Measurements from ENCODE around the gene DDX31. TPM values are rescaled to one million over a fixed set of nuclear protein-coding genes. Genes with fewer than 3 reads are reported as not detected.

The DDX31 gene
- total RNA-seq, 2 experiments from 2014 or later = 13.8 to 14.9 TPM

- Mint-ChIP-seq H3K4me1 (no peaks in the 10 kb centered on the region), H3K27me3 (no peaks in the 10 kb centered on the region), H3K27ac (no peak overlapping the region), H3K9me3 (no peaks in the 10 kb centered on the region), H3K36me3 (peaks cover 4% of the 10 kb centered on the region), H3K4me3 (no peak overlapping the region)
- ATAC-seq (ENCODE audit: low read depth) (no peak), DNase-seq (no peak)
- POLR2A ChIA-PET = no interaction called here
These were observed 31.5 kb downstream of the DDX31 start for GRCh38 chr9:132638240-132638639.

GRCh38 chr9:132637801-132638200 lies 32.0 kb downstream of the DDX31 start:
- H3K4me3 Mint-ChIP-seq = no peak overlapping the region
- no peak for DNase-seq
- ATAC-seq (ENCODE audit: low read depth) = no peak
- no peak overlapping the region for H3K27ac Mint-ChIP-seq
- H3K9me3 Mint-ChIP-seq = no peaks in the 10 kb centered on the region
- H3K27me3 Mint-ChIP-seq = no peaks in the 10 kb centered on the region
- peaks cover 4% of the 10 kb centered on the region for H3K36me3 Mint-ChIP-seq
- H3K4me1 Mint-ChIP-seq = no peaks in the 10 kb centered on the region
- POLR2A ChIA-PET = no interaction called here

- Mint-ChIP-seq H3K4me1 (no peaks in the 10 kb centered on the region), H3K36me3 (peaks cover 4% of the 10 kb centered on the region), H3K9me3 (no peaks in the 10 kb centered on the region), H3K27me3 (no peaks in the 10 kb centered on the region), H3K27ac (no peak overlapping the region), H3K4me3 (no peak overlapping the region)
- POLR2A ChIA-PET = no interaction called here
- ATAC-seq (ENCODE audit: low read depth) = no peak
- no peak for DNase-seq
These were observed 32.4 kb downstream of the DDX31 start for GRCh38 chr9:132637351-132637750.

GRCh38 chr9:132634327-132634726 lies 35.5 kb downstream of the DDX31 start:
- Mint-ChIP-seq H3K27me3 (no peaks in the 10 kb centered on the region), H3K27ac (no peak overlapping the region), H3K4me3 (no peak overlapping the region), H3K4me1 (no peaks in the 10 kb centered on the region), H3K36me3 (peaks cover 6% of the 10 kb centered on the region), H3K9me3 (no peaks in the 10 kb centered on the region)
- no peak for DNase-seq
- POLR2A ChIA-PET = no interaction called here
- no peak for ATAC-seq (ENCODE audit: low read depth)

GRCh38 chr9:132632413-132633129 lies 37.2 kb downstream of the DDX31 start:
- no peaks in the 10 kb centered on the region for H3K4me1 Mint-ChIP-seq
- POLR2A ChIA-PET = interaction anchor here (0.6 kb wide), 1 partner anchor 89 kb away, joined by 5 read pairs; no protein-coding TSS in a partner anchor
- DNase-seq = no peak
- H3K9me3 Mint-ChIP-seq = no peaks in the 10 kb centered on the region
- no peak overlapping the region for H3K27ac Mint-ChIP-seq
- H3K27me3 Mint-ChIP-seq = no peaks in the 10 kb centered on the region
- no peak for ATAC-seq (ENCODE audit: low read depth)
- peaks cover 5% of the 10 kb centered on the region for H3K36me3 Mint-ChIP-seq
- H3K4me3 Mint-ChIP-seq = no peak overlapping the region

GRCh38 chr9:132631685-132632084 lies 38.1 kb downstream of the DDX31 start:
- Mint-ChIP-seq H3K27me3 (no peaks in the 10 kb centered on the region), H3K4me3 (no peak overlapping the region), H3K36me3 (peaks cover 4% of the 10 kb centered on the region), H3K27ac (no peak overlapping the region), H3K9me3 (no peaks in the 10 kb centered on the region), H3K4me1 (no peaks in the 10 kb centered on the region)
- POLR2A ChIA-PET = no interaction called here
- no peak for DNase-seq
- no peak for ATAC-seq (ENCODE audit: low read depth)

GRCh38 chr9:132631280-132631679 lies 38.5 kb downstream of the DDX31 start:
- no peak for DNase-seq
- H3K9me3 Mint-ChIP-seq = no peaks in the 10 kb centered on the region
- POLR2A ChIA-PET = no interaction called here
- peaks cover 4% of the 10 kb centered on the region for H3K36me3 Mint-ChIP-seq
- H3K4me1 Mint-ChIP-seq = no peaks in the 10 kb centered on the region
- no peak overlapping the region for H3K27ac Mint-ChIP-seq
- H3K4me3 Mint-ChIP-seq = no peak overlapping the region
- no peak for ATAC-seq (ENCODE audit: low read depth)
- no peaks in the 10 kb centered on the region for H3K27me3 Mint-ChIP-seq

- POLR2A ChIA-PET = no interaction called here
- Mint-ChIP-seq H3K27me3 (no peaks in the 10 kb centered on the region), H3K27ac (no peak overlapping the region), H3K9me3 (no peaks in the 10 kb centered on the region), H3K4me3 (no peak overlapping the region), H3K4me1 (no peaks in the 10 kb centered on the region), H3K36me3 (peaks cover 4% of the 10 kb centered on the region)
- no peak for ATAC-seq (ENCODE audit: low read depth)
- no peak for DNase-seq
These were observed 39.0 kb downstream of the DDX31 start for GRCh38 chr9:132630811-132631210.

- H3K4me3 Mint-ChIP-seq = no peak overlapping the region
- no peaks in the 10 kb centered on the region for H3K4me1 Mint-ChIP-seq
- H3K27ac Mint-ChIP-seq = no peak overlapping the region
- ATAC-seq (ENCODE audit: low read depth) = no peak
- POLR2A ChIA-PET = no interaction called here
- peaks cover 5% of the 10 kb centered on the region for H3K36me3 Mint-ChIP-seq
- H3K27me3 Mint-ChIP-seq = no peaks in the 10 kb centered on the region
- H3K9me3 Mint-ChIP-seq = no peaks in the 10 kb centered on the region
- DNase-seq = no peak
These were observed 39.7 kb downstream of the DDX31 start for GRCh38 chr9:132630116-132630515.

GRCh38 chr9:132628746-132629145 lies 41.0 kb downstream of the DDX31 start:
- POLR2A ChIA-PET = no interaction called here
- Mint-ChIP-seq H3K36me3 (peaks cover 6% of the 10 kb centered on the region), H3K27ac (no peak overlapping the region), H3K27me3 (no peaks in the 10 kb centered on the region), H3K4me1 (no peaks in the 10 kb centered on the region), H3K9me3 (no peaks in the 10 kb centered on the region), H3K4me3 (no peak overlapping the region)
- ATAC-seq (ENCODE audit: low read depth) = no peak
- no peak for DNase-seq

GRCh38 chr9:132627594-132627993 lies 42.2 kb downstream of the DDX31 start:
- POLR2A ChIA-PET = no interaction called here
- Mint-ChIP-seq H3K27ac (no peak overlapping the region), H3K9me3 (no peaks in the 10 kb centered on the region), H3K27me3 (no peaks in the 10 kb centered on the region), H3K36me3 (peaks cover 6% of the 10 kb centered on the region), H3K4me3 (no peak overlapping the region), H3K4me1 (no peaks in the 10 kb centered on the region)
- no peak for ATAC-seq (ENCODE audit: low read depth)
- no peak for DNase-seq

- no peaks in the 10 kb centered on the region for H3K9me3 Mint-ChIP-seq
- ATAC-seq (ENCODE audit: low read depth) = no peak
- H3K27ac Mint-ChIP-seq = no peak overlapping the region
- H3K4me1 Mint-ChIP-seq = no peaks in the 10 kb centered on the region
- POLR2A ChIA-PET = no interaction called here
- H3K27me3 Mint-ChIP-seq = no peaks in the 10 kb centered on the region
- no peak overlapping the region for H3K4me3 Mint-ChIP-seq
- peaks cover 6% of the 10 kb centered on the region for H3K36me3 Mint-ChIP-seq
- no peak for DNase-seq
These were observed 42.7 kb downstream of the DDX31 start for GRCh38 chr9:132627106-132627505.

GRCh38 chr9:132626285-132626684 lies 43.5 kb downstream of the DDX31 start:
- no peak overlapping the region for H3K27ac Mint-ChIP-seq
- H3K36me3 Mint-ChIP-seq = peaks cover 6% of the 10 kb centered on the region

GRCh38 chr9:132622159-132622558 lies 47.6 kb downstream of the DDX31 start:
- Mint-ChIP-seq H3K4me1 (peaks cover under 1% of the 10 kb centered on the region), H3K27ac (no peak overlapping the region), H3K4me3 (no peak overlapping the region), H3K9me3 (no peaks in the 10 kb centered on the region), H3K36me3 (peaks cover 4% of the 10 kb centered on the region), H3K27me3 (no peaks in the 10 kb centered on the region)
- ATAC-seq (ENCODE audit: low read depth) (no peak), DNase-seq (no peak)
- POLR2A ChIA-PET = no interaction called here

More at GRCh38 chr9:132626285-132626684, 43.5 kb downstream of the DDX31 start:
- ATAC-seq (ENCODE audit: low read depth) = no peak
- no peaks in the 10 kb centered on the region for H3K27me3 Mint-ChIP-seq
- H3K4me3 Mint-ChIP-seq = no peak overlapping the region
- no peaks in the 10 kb centered on the region for H3K4me1 Mint-ChIP-seq
- POLR2A ChIA-PET = no interaction called here
- no peak for DNase-seq
- H3K9me3 Mint-ChIP-seq = no peaks in the 10 kb centered on the region

- ATAC-seq (ENCODE audit: low read depth) (no peak), DNase-seq (no peak)
- peaks cover 8% of the 10 kb centered on the region for H3K36me3 Mint-ChIP-seq
- peaks cover 9% of the 10 kb centered on the region for H3K4me1 Mint-ChIP-seq
- H3K9me3 Mint-ChIP-seq = no peaks in the 10 kb centered on the region
- no peak overlapping the region for H3K4me3 Mint-ChIP-seq
- no peak overlapping the region for H3K27ac Mint-ChIP-seq
- no peaks in the 10 kb centered on the region for H3K27me3 Mint-ChIP-seq
- POLR2A ChIA-PET = no interaction called here
These were observed 53.1 kb downstream of the DDX31 start for GRCh38 chr9:132616725-132617124.

Data from activated naive CD8-positive, alpha-beta T cell treated with anti-CD3 and anti-CD28 coated beads, Interleukin-2, amount 10 ng/mL, durations not matched to agents 7 days and 5 days (primary cell).